Gastroesophageal sphincter (tissue), 3 donors: ENCODE measurements around the gene IL13RA2.

ENCODE experiments used
- CTCF ChIP-seq, 4 experiments: fragments of 200-600 bp in 2 of 4; fragments of 450-650 bp in 2 of 4; sonication (generic) in 1 of 4; IDR thresholded peaks; one replicate each; pipeline ENCODE4 v1.5.1; 2017 to 2019; ENCODE audit warnings: antibody characterized with exemption in 4 of 4, mild to moderate bottlenecking in 2 of 4, moderate library complexity in 2 of 4
- POLR2A ChIP-seq, 2 donors: fragments of 450-650 bp; IDR thresholded peaks; one replicate each; pipeline ENCODE4 v1.6.1; 2017; ENCODE audit warnings: antibody characterized with exemption in 2 of 2, mild to moderate bottlenecking in 2 of 2, moderate library complexity in 1 of 2
- POLR2AphosphoS5 ChIP-seq: sonication (generic); formaldehyde crosslinking; IDR thresholded peaks from one replicate; pipeline ENCODE4 v1.6.1; 2017; ENCODE audit warnings: antibody characterized with exemption

- TF ChIP-seq CTCF (IDR thresholded peaks at IDR 0.05), result no peak
- TF ChIP-seq POLR2AphosphoS5, result no peak
- no peak for TF ChIP-seq POLR2A (IDR thresholded peaks at IDR 0.05)
These were observed 37.5 kb upstream of the IL13RA2 start for GRCh38 chrX:115054876-115055275.
